ENCODE measurements around the gene GPR137B.

GRCh38 chr1:236251587-236251986, 109.2 kb downstream of the GPR137B start:
- TF ChIP-seq TAF1 (IDR thresholded peaks at IDR 0.05; ENCODE audit: low read depth, low read length) (no peak), POLR2AphosphoS5 (IDR thresholded peaks at IDR 0.05; ENCODE audit: low read depth, low read length) (no peak)

Data from GM12891 (cell line).